ENCODE results near the gene CHCHD2. TPM values are rescaled to one million over a fixed set of nuclear protein-coding genes. Genes with fewer than 3 reads are reported as not detected.

The CHCHD2 gene
- total RNA-seq: 430 and 442 TPM in 2 replicates

GRCh38 chr7:56106108-56107073, at the start of gene CHCHD2:
CHCHD2 (minus strand) TSS chr7:56106476; CDS start chr7:56106413, 63 bp downstream.

GRCh38 chr7:56115852-56116538, 9.7 kb upstream of the CHCHD2 start, which contains the start of gene NUPR2:
NUPR2 (minus strand) TSS chr7:56116417; CDS start chr7:56116314, 103 bp downstream.

GRCh38 chr7:56092789-56093531, 13.3 kb downstream of the CHCHD2 start, which contains the start of gene PHKG1:
PHKG1 (minus strand) TSS chr7:56092952; CDS start chr7:56088941, 4,011 bp downstream.

GRCh38 chr7:56063882-56064625, 42.2 kb downstream of the CHCHD2 start, which contains the start of gene SUMF2:
SUMF2 (plus strand) TSS chr7:56064286; CDS start chr7:56064312, 26 bp downstream.

Other genes with a start within 250 kb of the CHCHD2 start
- not detected in 2 replicates for gene SEPTIN14, start 243.7 kb downstream of the CHCHD2 start, total RNA-seq
- gene ZNF713, start 219.0 kb downstream of the CHCHD2 start, total RNA-seq: 2.6 and 6.5 TPM in 2 replicates
- 20.0 and 33.0 TPM in 2 replicates for gene MRPS17, start 154.6 kb downstream of the CHCHD2 start, total RNA-seq
- gene NIPSNAP2, start 141.9 kb downstream of the CHCHD2 start, total RNA-seq: 43.6 and 80.8 TPM in 2 replicates
- gene PSPH, start 55.0 kb downstream of the CHCHD2 start, total RNA-seq: 152 and 214 TPM in 2 replicates
- 221 and 354 TPM in 2 replicates for gene CCT6A, start 54.7 kb downstream of the CHCHD2 start, total RNA-seq
- gene SUMF2, start 42.2 kb downstream of the CHCHD2 start, total RNA-seq: 187 and 220 TPM in 2 replicates
- gene PHKG1, start 13.5 kb downstream of the CHCHD2 start, total RNA-seq: 0.21 and 1.2 TPM in 2 replicates
- not detected in 2 replicates for gene NUPR2, start 9.9 kb upstream of the CHCHD2 start, total RNA-seq

Data from tracheal epithelial cell (primary cell).